Ishikawa (cell line): Measurements from ENCODE around the gene SPATA46.

Experiments used
- EP300 ChIP-seq: IDR thresholded peaks from 2 replicates; pipeline ENCODE4 v1.6.1; 2012; ENCODE audit warnings: borderline replicate concordance
- FOXM1 ChIP-seq: IDR thresholded peaks from 2 replicates; pipeline ENCODE4 v1.6.1; 2012; ENCODE audit warnings: low read depth, borderline replicate concordance
- RAD21 ChIP-seq: IDR thresholded peaks from 2 replicates; pipeline ENCODE4 v1.6.1; 2012; ENCODE audit warnings: low read depth
- TCF12 ChIP-seq: IDR thresholded peaks from 2 replicates; pipeline ENCODE4 v1.6.1; 2012; ENCODE audit warnings: low read depth

DNA sequence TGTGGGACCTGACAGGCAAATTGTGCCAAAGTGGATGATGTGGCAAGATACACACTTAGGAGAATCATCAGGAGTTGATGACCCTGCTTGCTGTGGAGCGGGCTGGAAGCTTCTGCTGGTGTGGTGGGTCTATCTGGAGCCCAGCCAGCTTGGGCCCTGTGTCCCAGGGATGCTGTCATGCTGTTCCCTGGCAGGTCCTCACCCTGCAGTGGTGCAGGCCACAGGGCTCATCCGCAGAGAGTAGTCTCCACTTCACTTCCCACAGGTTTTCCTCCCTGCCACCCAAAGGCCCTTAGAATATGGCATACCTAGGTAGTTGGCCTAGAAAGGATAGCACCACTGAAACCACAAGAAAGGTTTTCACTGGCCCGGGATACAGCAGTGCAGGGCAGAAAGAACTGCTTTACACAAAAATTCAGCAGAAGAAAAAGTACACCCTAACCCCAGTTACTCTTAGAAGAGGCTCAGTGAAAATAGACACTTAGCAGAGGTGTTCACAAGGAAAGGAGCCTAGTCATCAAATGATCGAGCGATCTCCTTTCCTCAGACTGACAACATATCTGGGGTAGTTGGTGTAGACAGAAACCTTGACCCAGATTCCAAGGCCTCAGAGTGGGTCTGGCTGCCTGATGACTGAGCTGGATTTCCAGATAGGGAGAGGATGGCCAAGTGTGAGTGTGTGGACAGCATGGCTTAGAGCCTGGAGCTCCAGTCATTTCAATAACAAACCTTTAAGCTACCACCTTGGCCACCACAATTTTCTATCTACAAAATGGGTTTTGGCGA, 3.6 kb upstream of the SPATA46 start:
- TF ChIP-seq RAD21 = no peak
- TF ChIP-seq TCF12 = no peak
- no peak for TF ChIP-seq FOXM1
- TF ChIP-seq EP300 = no peak
